Ishikawa (cell line): ENCODE data around the gene CBX4.

Experiments used
- CREB1 ChIP-seq: IDR thresholded peaks from 2 replicates; pipeline ENCODE4 v1.6.1; 2012; ENCODE audit warnings: low read depth
- EGR1 ChIP-seq: IDR thresholded peaks from 2 replicates; pipeline ENCODE4 v1.6.1; 2012
- EP300 ChIP-seq: IDR thresholded peaks from 2 replicates; pipeline ENCODE4 v1.6.1; 2012; ENCODE audit warnings: borderline replicate concordance
- FOXM1 ChIP-seq: IDR thresholded peaks from 2 replicates; pipeline ENCODE4 v1.6.1; 2012; ENCODE audit warnings: low read depth, borderline replicate concordance
- NFIC ChIP-seq: IDR thresholded peaks from 2 replicates; pipeline ENCODE4 v1.6.1; 2012
- RAD21 ChIP-seq: IDR thresholded peaks from 2 replicates; pipeline ENCODE4 v1.6.1; 2012; ENCODE audit warnings: low read depth
- TAF1 ChIP-seq: IDR thresholded peaks from 2 replicates; pipeline ENCODE4 v1.6.1; 2012; ENCODE audit warnings: low read depth, mild to moderate bottlenecking
- TEAD4 ChIP-seq: IDR thresholded peaks from 2 replicates; pipeline ENCODE4 v1.6.1; 2012
- YY1 ChIP-seq: IDR thresholded peaks from 2 replicates; pipeline ENCODE4 v1.6.1; 2012; ENCODE audit warnings: low read depth
- ZBTB7A ChIP-seq: IDR thresholded peaks from 2 replicates; pipeline ENCODE4 v1.6.1; 2012; ENCODE audit warnings: low read depth
- TF ChIP-seq, protein P1 (sequence below): IDR thresholded peaks from 2 replicates; pipeline ENCODE4 v1.6.1; 2012; ENCODE audit warnings: low read depth, mild to moderate bottlenecking

DNA sequence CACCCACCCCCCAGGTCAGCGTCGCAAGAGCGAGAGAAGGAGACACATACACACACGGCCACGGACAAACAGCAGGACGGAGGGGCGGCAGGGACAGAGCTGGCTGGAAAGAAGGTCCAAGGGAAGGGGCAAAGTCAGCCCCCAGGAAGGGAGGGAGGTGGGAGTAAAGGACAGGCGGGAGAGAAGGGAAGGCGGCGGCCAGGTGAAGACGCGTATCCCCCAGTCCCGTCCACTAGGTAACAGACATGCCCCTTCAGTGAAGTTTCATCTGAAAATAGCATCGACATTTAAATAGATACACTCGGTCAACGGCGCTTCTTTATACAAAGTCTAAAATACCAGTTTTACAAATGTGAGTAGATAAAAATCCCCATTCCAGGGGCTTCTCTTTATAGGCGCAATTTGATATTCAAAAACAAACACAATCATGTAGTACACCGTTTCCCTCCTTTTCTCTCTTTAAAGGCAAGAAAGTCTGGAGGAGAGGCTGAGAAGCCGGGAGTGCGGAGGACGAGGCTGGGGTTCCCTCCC lies 46.8 kb downstream of the CBX4 start:
- no peak for TF ChIP-seq EP300
- no peak for TF ChIP-seq EGR1
- TF ChIP-seq CREB1, result no peak
- TF ChIP-seq TEAD4, result no peak
- no peak for TF ChIP-seq YY1
- no peak for TF ChIP-seq FOXM1
- no peak for TF ChIP-seq NFIC
- TF ChIP-seq, protein P1, sequence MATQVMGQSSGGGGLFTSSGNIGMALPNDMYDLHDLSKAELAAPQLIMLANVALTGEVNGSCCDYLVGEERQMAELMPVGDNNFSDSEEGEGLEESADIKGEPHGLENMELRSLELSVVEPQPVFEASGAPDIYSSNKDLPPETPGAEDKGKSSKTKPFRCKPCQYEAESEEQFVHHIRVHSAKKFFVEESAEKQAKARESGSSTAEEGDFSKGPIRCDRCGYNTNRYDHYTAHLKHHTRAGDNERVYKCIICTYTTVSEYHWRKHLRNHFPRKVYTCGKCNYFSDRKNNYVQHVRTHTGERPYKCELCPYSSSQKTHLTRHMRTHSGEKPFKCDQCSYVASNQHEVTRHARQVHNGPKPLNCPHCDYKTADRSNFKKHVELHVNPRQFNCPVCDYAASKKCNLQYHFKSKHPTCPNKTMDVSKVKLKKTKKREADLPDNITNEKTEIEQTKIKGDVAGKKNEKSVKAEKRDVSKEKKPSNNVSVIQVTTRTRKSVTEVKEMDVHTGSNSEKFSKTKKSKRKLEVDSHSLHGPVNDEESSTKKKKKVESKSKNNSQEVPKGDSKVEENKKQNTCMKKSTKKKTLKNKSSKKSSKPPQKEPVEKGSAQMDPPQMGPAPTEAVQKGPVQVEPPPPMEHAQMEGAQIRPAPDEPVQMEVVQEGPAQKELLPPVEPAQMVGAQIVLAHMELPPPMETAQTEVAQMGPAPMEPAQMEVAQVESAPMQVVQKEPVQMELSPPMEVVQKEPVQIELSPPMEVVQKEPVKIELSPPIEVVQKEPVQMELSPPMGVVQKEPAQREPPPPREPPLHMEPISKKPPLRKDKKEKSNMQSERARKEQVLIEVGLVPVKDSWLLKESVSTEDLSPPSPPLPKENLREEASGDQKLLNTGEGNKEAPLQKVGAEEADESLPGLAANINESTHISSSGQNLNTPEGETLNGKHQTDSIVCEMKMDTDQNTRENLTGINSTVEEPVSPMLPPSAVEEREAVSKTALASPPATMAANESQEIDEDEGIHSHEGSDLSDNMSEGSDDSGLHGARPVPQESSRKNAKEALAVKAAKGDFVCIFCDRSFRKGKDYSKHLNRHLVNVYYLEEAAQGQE, result no peak
- no peak for TF ChIP-seq TAF1
- no peak for TF ChIP-seq RAD21
- no peak for TF ChIP-seq ZBTB7A
